Lung (tissue), 12 donors: ENCODE results near the gene RAI2. TPM values are rescaled to one million over a fixed set of nuclear protein-coding genes. Genes with fewer than 3 reads are reported as not detected.

Source experiments
- ATAC-seq: fragments of 200-7000 bp; cut with Tn5 transposase; one replicate; pipeline ENCODE4 v1.9.1; 2020; ENCODE audit warnings: moderate number of reproducible peaks; ENCODE audit not compliant: insufficient read depth, low FRiP score
- DNase-seq, 3 donors: peaks; one replicate each; pipeline ENCODE4 v3.0.0-alpha.2; 2013 to 2017
- H3K27ac ChIP-seq, 2 donors: one replicate each; pipeline ENCODE4 v1.5.1; 2013; ENCODE audit warnings: mild to moderate bottlenecking in 2 of 2, moderate library complexity in 2 of 2, control low read depth in 1 of 2, inconsistent platforms in 1 of 2, low read depth in 1 of 2, low read length in 1 of 2
- H3K27me3 ChIP-seq, 3 donors: one replicate each; pipeline ENCODE4 v1.5.1; 2013; ENCODE audit warnings: low read length in 2 of 3; ENCODE audit not compliant: control insufficient read depth in 3 of 3, insufficient read depth in 3 of 3
- H3K36me3 ChIP-seq, 4 donors: one replicate each; pipeline ENCODE4 v1.5.1; 2013; ENCODE audit warnings: low read length in 4 of 4, mild to moderate bottlenecking in 1 of 4, moderate library complexity in 1 of 4; ENCODE audit not compliant: control insufficient read depth in 4 of 4, insufficient read depth in 4 of 4
- H3K4me1 ChIP-seq, 5 donors: one replicate each; pipeline ENCODE4 v1.5.1; 2013; ENCODE audit warnings: low read length in 5 of 5, mild to moderate bottlenecking in 2 of 5, moderate library complexity in 1 of 5; ENCODE audit not compliant: control insufficient read depth in 5 of 5, insufficient read depth in 5 of 5
- H3K4me3 ChIP-seq: one replicate; pipeline ENCODE4 v1.5.1; 2013; ENCODE audit warnings: mild to moderate bottlenecking, control low read depth, moderate library complexity
- H3K9ac ChIP-seq, 2 donors: one replicate each; pipeline ENCODE4 v1.5.1; 2013; ENCODE audit warnings: low read length in 2 of 2, control low read depth in 1 of 2; ENCODE audit not compliant: insufficient read depth in 1 of 2
- H3K9me3 ChIP-seq, 4 donors: one replicate each; pipeline ENCODE4 v1.5.1; 2013; ENCODE audit warnings: low read length in 3 of 4, mild to moderate bottlenecking in 1 of 4, moderate library complexity in 1 of 4; ENCODE audit not compliant: control insufficient read depth in 4 of 4, insufficient read depth in 3 of 4
- WGBS, 2 donors: extraction: QIAGEN DNeasy Blood & Tissue Kit; methylation state at CpG; one replicate each; pipeline ENCODE4 v1.1.7; 2013; 5-methylcytosine and 5-hydroxymethylcytosine counted together
- polyA plus RNA-seq, 2 donors: library from polyadenylated mRNA; stranded (reverse); fragments of 200-250 nt; gene quantifications; one replicate each; pipeline ENCODE4 v1.2.1, GENCODE V29; 2013
- total RNA-seq, 2 donors: library from RNA; depleted of rRNA in 1 of 2; stranded (reverse); fragments of >200 nt in 1 of 2; gene quantifications; one replicate each; pipeline ENCODE4 v1.2.1, GENCODE V29; 2014 to 2021
- TF ChIP-seq, protein P1 (sequence below): IDR thresholded peaks from 2 replicates; pipeline ENCODE4 v1.5.1; 2012; ENCODE audit warnings: mild to moderate bottlenecking; ENCODE audit errors: control extremely low read depth, extremely low read depth
- donor health status: control.
- donor health status: control.
- donor health status: Bipolar disorder and iron deficiency.
- donor health status: healthy.
- donor health status: DM: yes; HTN: yes; CAD: no.

RAI2 gene
- total and polyA plus RNA-seq, 4 donors: 11.5 to 19.9 (median 13.6) TPM

DNA sequence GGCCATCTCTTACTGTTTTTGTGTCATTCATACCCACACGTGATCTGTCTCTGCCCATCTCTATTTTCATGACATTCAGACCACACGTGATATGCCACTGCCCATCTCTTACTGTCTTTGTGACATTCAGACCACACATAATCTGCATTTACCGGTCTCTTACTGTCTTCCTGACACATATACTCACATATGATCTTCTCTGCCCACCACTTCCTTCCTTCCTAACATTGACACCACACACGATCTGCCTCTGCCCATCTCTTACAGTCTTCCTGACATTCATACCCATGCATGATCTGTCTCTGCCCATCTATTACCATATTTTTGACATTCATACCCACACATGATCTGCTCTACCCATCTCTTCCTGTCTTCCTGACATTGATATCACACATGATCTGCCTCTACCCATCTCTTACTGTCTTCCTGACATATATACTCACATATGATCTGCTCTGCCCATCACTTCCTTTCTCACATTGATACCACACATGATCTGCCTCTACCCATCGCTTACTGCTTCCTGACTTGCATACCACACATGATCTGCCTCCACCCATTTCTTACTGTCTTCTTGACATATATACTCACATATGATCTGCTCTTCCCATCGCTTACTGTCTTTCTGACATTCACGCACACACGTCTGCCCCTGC lies 87.7 kb downstream of the RAI2 start:
- ATAC-seq (no peak), DNase-seq (no peak)
- Histone ChIP-seq H3K4me3 (no peak overlapping the region), H3K27ac (no peak overlapping the region), H3K9ac (no peak overlapping the region), H3K4me1 (no peaks in the 10 kb centered on the region), H3K36me3 (no peaks in the 10 kb centered on the region), H3K9me3 (peaks cover 0 to 2% (median 0%) of the 10 kb centered on the region in 4 donors), H3K27me3 (peaks cover 0 to 53% (median 46%) of the 10 kb centered on the region in 3 donors)
- TF ChIP-seq, protein P1, sequence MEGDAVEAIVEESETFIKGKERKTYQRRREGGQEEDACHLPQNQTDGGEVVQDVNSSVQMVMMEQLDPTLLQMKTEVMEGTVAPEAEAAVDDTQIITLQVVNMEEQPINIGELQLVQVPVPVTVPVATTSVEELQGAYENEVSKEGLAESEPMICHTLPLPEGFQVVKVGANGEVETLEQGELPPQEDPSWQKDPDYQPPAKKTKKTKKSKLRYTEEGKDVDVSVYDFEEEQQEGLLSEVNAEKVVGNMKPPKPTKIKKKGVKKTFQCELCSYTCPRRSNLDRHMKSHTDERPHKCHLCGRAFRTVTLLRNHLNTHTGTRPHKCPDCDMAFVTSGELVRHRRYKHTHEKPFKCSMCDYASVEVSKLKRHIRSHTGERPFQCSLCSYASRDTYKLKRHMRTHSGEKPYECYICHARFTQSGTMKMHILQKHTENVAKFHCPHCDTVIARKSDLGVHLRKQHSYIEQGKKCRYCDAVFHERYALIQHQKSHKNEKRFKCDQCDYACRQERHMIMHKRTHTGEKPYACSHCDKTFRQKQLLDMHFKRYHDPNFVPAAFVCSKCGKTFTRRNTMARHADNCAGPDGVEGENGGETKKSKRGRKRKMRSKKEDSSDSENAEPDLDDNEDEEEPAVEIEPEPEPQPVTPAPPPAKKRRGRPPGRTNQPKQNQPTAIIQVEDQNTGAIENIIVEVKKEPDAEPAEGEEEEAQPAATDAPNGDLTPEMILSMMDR: no peak
- WGBS, 2 donors: 67 to 77% methylated on average over 8 of the region's 8 CpGs

DNA sequence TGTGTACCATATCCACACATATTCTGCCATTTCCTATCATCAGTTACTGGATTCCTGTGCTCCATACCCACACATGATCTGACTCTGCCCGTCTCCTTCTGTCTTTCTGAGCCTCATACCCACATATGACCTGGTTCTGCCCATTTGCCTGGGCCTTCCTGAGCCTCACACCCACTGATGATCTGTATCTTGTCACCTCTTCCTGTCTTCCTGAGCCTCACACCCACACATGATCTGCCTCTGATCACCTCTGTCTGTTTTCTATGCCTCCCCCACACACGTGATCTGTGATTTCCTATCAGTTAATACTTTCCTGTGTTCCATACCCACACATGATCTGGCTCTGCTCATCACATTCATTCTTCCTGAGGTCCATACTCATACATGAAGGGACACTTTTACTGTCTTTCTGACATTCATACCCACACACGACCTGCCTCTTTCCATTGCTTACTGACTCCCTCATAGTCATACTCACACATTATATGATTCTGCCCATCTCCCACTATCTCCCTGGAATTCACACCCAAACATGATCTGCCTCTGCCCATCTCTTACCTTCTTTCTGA lies 91.3 kb downstream of the RAI2 start:
- no peak for DNase-seq
- Histone ChIP-seq H3K4me3 (no peak overlapping the region), H3K4me1 (no peaks in the 10 kb centered on the region), H3K27me3 (peaks cover 0 to 72% (median 60%) of the 10 kb centered on the region in 3 donors), H3K27ac (no peak overlapping the region), H3K36me3 (no peaks in the 10 kb centered on the region), H3K9me3 (peaks cover 0 to 4% (median 0%) of the 10 kb centered on the region in 4 donors), H3K9ac (no peak overlapping the region)
- ATAC-seq: no peak
- TF ChIP-seq, protein P1: no peak
- 58 to 84% methylated on average over 3 of the region's 3 CpGs for WGBS, 2 donors

DNA sequence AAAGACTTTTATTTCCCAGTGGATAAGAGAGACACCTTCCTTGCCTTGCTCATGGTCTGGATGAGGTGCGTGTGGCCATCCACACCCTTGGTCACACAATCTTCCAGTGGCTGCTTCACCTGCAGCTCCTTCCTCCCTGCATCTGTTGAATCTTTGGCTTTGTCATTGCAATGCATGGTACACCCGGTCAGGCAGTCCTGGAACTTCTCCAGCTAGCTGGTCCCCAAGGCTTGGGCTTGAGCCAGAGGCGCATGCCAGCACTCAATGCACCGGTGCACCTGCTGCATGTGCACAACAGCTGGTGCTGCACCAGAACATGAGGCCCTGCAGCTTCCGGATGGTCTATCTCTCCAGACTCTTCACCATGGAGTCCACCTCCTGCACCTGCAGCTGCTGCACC lies 92.1 kb downstream of the RAI2 start:
- 77 to 92% methylated on average over 5 of the region's 5 CpGs for WGBS, 2 donors
- no peak overlapping the region for H3K4me3 ChIP-seq
- no peak overlapping the region for H3K27ac ChIP-seq
- H3K9me3 ChIP-seq: peaks cover 0 to 4% (median 0%) of the 10 kb centered on the region in 4 donors
- TF ChIP-seq, protein P1: no peak
- no peak overlapping the region for H3K9ac ChIP-seq
- DNase-seq (no peak), ATAC-seq (no peak)
- H3K27me3 ChIP-seq: peaks cover 0 to 70% (median 55%) of the 10 kb centered on the region in 3 donors
- H3K36me3 ChIP-seq: no peaks in the 10 kb centered on the region
- no peaks in the 10 kb centered on the region for H3K4me1 ChIP-seq
